ENCODE data around the gene DHX57. TPM values are rescaled to one million over a fixed set of nuclear protein-coding genes. Genes with fewer than 3 reads are reported as not detected.

The DHX57 gene
- total and polyA plus RNA-seq, 2 donors (not counting 3 experiments of a cell fraction or from before 2014, with no cell fraction given), result 8.7 to 28.2 TPM

DNA sequence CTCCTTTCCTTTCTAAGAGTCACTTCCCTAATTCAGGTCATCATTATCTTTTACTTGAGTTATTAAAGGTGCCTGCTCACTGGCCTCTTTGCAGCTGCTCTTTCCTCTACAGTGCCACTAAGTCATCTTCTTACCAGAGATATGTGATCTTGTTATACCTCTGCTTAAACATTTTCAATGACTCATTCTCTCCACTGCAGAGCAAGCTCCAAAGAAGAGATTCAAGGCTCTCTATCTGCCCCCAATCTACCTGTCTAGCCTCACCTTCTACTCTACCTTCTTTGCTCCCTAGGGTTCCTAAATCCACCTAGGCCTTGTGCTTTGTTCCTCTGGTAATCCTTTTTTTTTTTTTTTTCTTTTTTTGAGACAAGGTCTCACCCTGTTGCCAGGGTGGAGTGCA lies 17.1 kb upstream of the DHX57 start:
- no peaks in the 10 kb centered on the region for H4K20me1 ChIP-seq (replicated peaks; ENCODE audit: control insufficient read depth, extremely low read depth, insufficient read depth, low read length)
- intact Hi-C loops (cut with micrococcal nuclease), result no loop called here
- H3K9me3 ChIP-seq (replicated peaks; ENCODE audit: control insufficient read depth, insufficient read depth, low read length), result no peaks in the 10 kb centered on the region
- no peak overlapping the region for H3K27ac ChIP-seq (ENCODE audit: insufficient read depth, low read depth, low read length)
- FAIRE-seq, result no peak
- H3K4me1 ChIP-seq (ENCODE audit: control insufficient read depth, extremely low read depth, insufficient read depth, low read length), result no peaks in the 10 kb centered on the region
- no peaks in the 10 kb centered on the region for H3K9me1 ChIP-seq (replicated peaks; ENCODE audit: control insufficient read depth, extremely low read depth, insufficient read depth, low read length)
- no peaks in the 10 kb centered on the region for H3K36me3 ChIP-seq (ENCODE audit: control insufficient read depth in 2 of 2, extremely low read depth in 1 of 2, insufficient read depth in 2 of 2, low read length in 2 of 2)
- no peak overlapping the region for H3K9ac ChIP-seq (replicated peaks; ENCODE audit: extremely low read depth, insufficient read depth, low read length)
- no peaks in the 10 kb centered on the region for H3K79me2 ChIP-seq (ENCODE audit: control insufficient read depth, insufficient read depth, low read length)
- no peak overlapping the region for H2AFZ ChIP-seq (ENCODE audit: low read depth, low read length)
- ChIA-PET CTCF (no interaction called here), POLR2A (no interaction called here)
- no TSS peak for BruUV-seq (replicated peaks)
- H3K4me2 ChIP-seq (ENCODE audit: insufficient read depth, low read length), result no peak overlapping the region
- dilution Hi-C loops (cut with MboI; ENCODE audit: extremely low pct_ligation_motif_present, low sequenced_read_pairs), result no loop called here
- TF ChIP-seq CTCF (IDR thresholded peaks at IDR 0.05; ENCODE audit: extremely low read depth in 1 of 2, insufficient read depth in 1 of 2, low read depth in 1 of 2, low read length in 2 of 2), result no peak
- TF ChIP-seq JUN (IDR thresholded peaks at IDR 0.05; ENCODE audit: borderline replicate concordance, insufficient read depth, insufficient read length, low read depth), result no peak
- no peak for TF ChIP-seq GATA2 (IDR thresholded peaks at IDR 0.05; ENCODE audit: insufficient read depth, insufficient read length, low read depth, low read length)
- TF ChIP-seq MYC (IDR thresholded peaks at IDR 0.05; ENCODE audit: low read depth, low read length), result no peak
- no peak for TF ChIP-seq FOS (IDR thresholded peaks at IDR 0.05; ENCODE audit: borderline replicate concordance, insufficient read depth, low read length)
- no peak for TF ChIP-seq POLR2A (IDR thresholded peaks at IDR 0.05; ENCODE audit: low read depth, low read length)
- no peak for TF ChIP-seq EZH2 (IDR thresholded peaks at IDR 0.05; ENCODE audit: borderline replicate concordance, low read depth, low read length, severe bottlenecking)
- TF ChIP-seq POLR2AphosphoS5 (IDR thresholded peaks at IDR 0.05; ENCODE audit: insufficient read depth, low read depth, low read length), result no peak
- no peak for TF ChIP-seq MAX (IDR thresholded peaks at IDR 0.05; ENCODE audit: insufficient read depth, insufficient read length)
- H3K4me3 ChIP-seq (replicated peaks in 1 of 3; ENCODE audit: insufficient read depth in 1 of 3, low read depth in 1 of 3, low read length in 3 of 3), result no peak overlapping the region
- no peaks in the 10 kb centered on the region for H3K27me3 ChIP-seq (ENCODE audit: control insufficient read depth in 2 of 2, insufficient read depth in 2 of 2, low read length in 2 of 2)
- DNase-seq (ENCODE audit: low read depth, low spot score), result no peak
